H1 (cell line): ENCODE measurements around the gene ZNF560. TPM values are rescaled to one million over a fixed set of nuclear protein-coding genes. Genes with fewer than 3 reads are reported as not detected.

Experiments
- CTCF ChIA-PET: fragments of 300-600 bp; sonication (Branson Sonifier 250); formaldehyde crosslinking; loops from one replicate; lab custom pipeline; 2021; ENCODE audit not compliant: partially characterized antibody; lab: Charles Lee
- POLR2A ChIA-PET: fragments of 300-600 bp; sonication (Branson Sonifier 250); formaldehyde crosslinking; loops from one replicate; lab custom pipeline; 2021; ENCODE audit warnings: inconsistent platforms; ENCODE audit not compliant: partially characterized antibody; lab: Charles Lee
- DNase-seq, 2 experiments: peaks; one replicate each; pipeline versions ENCODE4 v3.0.0 to v3.0.0-alpha.2; 2010 to 2022; ENCODE audit warnings: low spot score in 2 of 2, low read depth in 1 of 2, mixed read lengths in 1 of 2
- FAIRE-seq: peaks from 2 replicates; lab custom pipeline; 2011; peaks lifted over from hg19 to GRCh38; lab: Jason Lieb, UNC
- H2AFZ ChIP-seq: 2 replicates; pipeline ENCODE4 v1.8.1; 2012; ENCODE audit warnings: low read length, inconsistent platforms
- H2AK5ac ChIP-seq: 2 replicates; pipeline ENCODE4 v1.6.1; 2013; ENCODE audit warnings: low read depth, low read length
- H2BK120ac ChIP-seq: replicated peaks from 2 replicates; pipeline ENCODE3; 2013; ENCODE audit warnings: low read depth, low read length, inconsistent platforms
- H2BK12ac ChIP-seq: 2 replicates; pipeline ENCODE4 v1.6.1; 2013; ENCODE audit warnings: low read depth, low read length
- H2BK15ac ChIP-seq: 2 replicates; pipeline ENCODE4 v1.6.1; 2013; ENCODE audit warnings: low read length
- H2BK20ac ChIP-seq: 2 replicates; pipeline ENCODE4 v1.6.1; 2013; ENCODE audit warnings: low read length
- H2BK5ac ChIP-seq: 2 replicates; pipeline ENCODE4 v1.6.1; 2013; ENCODE audit warnings: low read depth, low read length
- H3K14ac ChIP-seq: 2 replicates; pipeline ENCODE4 v1.6.1; 2013; ENCODE audit warnings: inconsistent platforms; ENCODE audit not compliant: insufficient read length
- H3K18ac ChIP-seq: 2 replicates; pipeline ENCODE4 v1.6.1; 2013; ENCODE audit warnings: low read length; ENCODE audit errors: extremely low read depth
- H3K23ac ChIP-seq: 2 replicates; pipeline ENCODE4 v1.6.1; 2013; ENCODE audit warnings: inconsistent platforms; ENCODE audit not compliant: insufficient read length
- H3K23me2 ChIP-seq: 2 replicates; pipeline ENCODE4 v1.6.1; 2013; ENCODE audit warnings: low read depth, low read length
- H3K27ac ChIP-seq: 2 replicates; pipeline ENCODE4 v1.6.1; 2011; ENCODE audit warnings: low read depth, low read length, inconsistent platforms
- H3K27me3 ChIP-seq, 4 experiments: replicated peaks in 1 of 4; 1 replicate in 1 of 4; 2 replicates in 3 of 4; pipeline versions ENCODE4 v1.6.1 to v1.8.1; 2011 to 2013; ENCODE audit warnings: low read length in 3 of 4, mild to moderate bottlenecking in 3 of 4, inconsistent platforms in 2 of 4, mixed read lengths in 2 of 4, moderate library complexity in 1 of 4; ENCODE audit not compliant: control insufficient read depth in 3 of 4, insufficient read depth in 3 of 4; ENCODE audit errors: extremely low read depth in 1 of 4
- H3K36me3 ChIP-seq, 4 experiments: 2 replicates each; pipeline versions ENCODE4 v1.6.1 to v1.8.1; 2011 to 2013; ENCODE audit warnings: mild to moderate bottlenecking in 4 of 4, low read length in 3 of 4, moderate library complexity in 2 of 4, control low read depth in 1 of 4, inconsistent platforms in 1 of 4; ENCODE audit not compliant: insufficient read depth in 4 of 4, control insufficient read depth in 2 of 4
- H3K4ac ChIP-seq: replicated peaks from 2 replicates; pipeline ENCODE3; 2013; ENCODE audit warnings: low read length, low read depth, mixed read lengths, inconsistent platforms; ENCODE audit not compliant: insufficient read length
- H3K4me1 ChIP-seq, 4 experiments: replicated peaks in 1 of 4; 1 replicate in 1 of 4; 2 replicates in 3 of 4; pipeline versions ENCODE4 v1.6.1 to v1.8.1; 2011 to 2013; ENCODE audit warnings: low read length in 3 of 4, inconsistent platforms in 2 of 4, mixed read lengths in 1 of 4; ENCODE audit not compliant: insufficient read depth in 4 of 4, control insufficient read depth in 3 of 4
- H3K4me2 ChIP-seq, 2 experiments: 2 replicates each; pipeline versions ENCODE4 v1.6.1 to v1.8.1; 2011 to 2013; ENCODE audit warnings: low read depth in 2 of 2, low read length in 2 of 2, control low read depth in 1 of 2, inconsistent platforms in 1 of 2, mild to moderate bottlenecking in 1 of 2; ENCODE audit not compliant: insufficient read depth in 1 of 2
- H3K4me3 ChIP-seq, 4 experiments: fragments of 200-600, 300-600 bp in 1 of 4; sonication (generic), shearing (Covaris generic), sonication (Bioruptor Twin) in 1 of 4; 2 replicates each; pipeline versions ENCODE4 v1.5.1 to v1.8.1; 2011 to 2016; ENCODE audit warnings: low read length in 4 of 4, low read depth in 3 of 4, control low read depth in 2 of 4, inconsistent platforms in 2 of 4, mild to moderate bottlenecking in 2 of 4, mixed read lengths in 1 of 4, moderate library complexity in 1 of 4; ENCODE audit not compliant: insufficient read depth in 2 of 4; ENCODE audit errors: extremely low read depth in 1 of 4
- H3K56ac ChIP-seq: replicated peaks from 2 replicates; pipeline ENCODE3; 2013; ENCODE audit warnings: low read depth, mild to moderate bottlenecking, mixed read lengths, low read length, inconsistent platforms; ENCODE audit not compliant: insufficient read length
- H3K79me1 ChIP-seq: 2 replicates; pipeline ENCODE4 v1.6.1; 2013; ENCODE audit warnings: low read depth, low read length, control low read depth
- H3K79me2 ChIP-seq, 2 experiments: 2 replicates each; pipeline versions ENCODE4 v1.6.1 to v1.8.1; 2012 to 2013; ENCODE audit warnings: low read length in 2 of 2, mild to moderate bottlenecking in 2 of 2, inconsistent platforms in 1 of 2; ENCODE audit not compliant: insufficient read depth in 2 of 2, control insufficient read depth in 1 of 2
- H3K9ac ChIP-seq, 4 experiments: replicated peaks in 1 of 4; 1 replicate in 1 of 4; 2 replicates in 3 of 4; pipeline versions ENCODE4 v1.6.1 to v1.8.1; 2011 to 2013; ENCODE audit warnings: low read depth in 3 of 4, low read length in 3 of 4, control low read depth in 2 of 4, mild to moderate bottlenecking in 2 of 4, moderate library complexity in 2 of 4, inconsistent platforms in 1 of 4; ENCODE audit errors: extremely low read depth in 1 of 4
- H3K9me3 ChIP-seq, 2 experiments: 2 replicates each; pipeline versions ENCODE4 v1.6.1 to v1.8.1; 2012 to 2013; ENCODE audit warnings: mild to moderate bottlenecking in 2 of 2, moderate library complexity in 2 of 2, control low read depth in 1 of 2, inconsistent platforms in 1 of 2, low read depth in 1 of 2, low read length in 1 of 2, mixed read lengths in 1 of 2; ENCODE audit not compliant: insufficient read depth in 2 of 2
- H4K20me1 ChIP-seq, 2 experiments: replicated peaks in 1 of 2; 2 replicates each; pipeline versions ENCODE3 to v1.8.1; 2011 to 2013; ENCODE audit warnings: inconsistent platforms in 2 of 2, low read length in 2 of 2, mild to moderate bottlenecking in 1 of 2; ENCODE audit not compliant: insufficient read depth in 2 of 2, control insufficient read depth in 1 of 2
- H4K5ac ChIP-seq: 2 replicates; pipeline ENCODE4 v1.6.1; 2013; ENCODE audit warnings: low read length, low read depth, mixed read lengths, inconsistent platforms; ENCODE audit not compliant: insufficient read length
- H4K8ac ChIP-seq: 2 replicates; pipeline ENCODE4 v1.8.0; 2013; ENCODE audit warnings: mild to moderate bottlenecking, moderate library complexity, low read length, inconsistent platforms; ENCODE audit not compliant: insufficient read depth; ENCODE audit errors: extremely low read depth
- H4K91ac ChIP-seq: replicated peaks from 2 replicates; pipeline ENCODE3; 2013; ENCODE audit warnings: low read length, mixed read lengths, inconsistent platforms; ENCODE audit not compliant: insufficient read length
- CEBPB ChIP-seq: IDR thresholded peaks from 2 replicates; pipeline ENCODE4 v1.6.1; 2012; ENCODE audit warnings: low read depth, low read length
- HDAC2 ChIP-seq, 2 experiments: fragments of 300-600 bp in 1 of 2; sonication (generic) in 1 of 2; IDR thresholded peaks; 2 replicates each; pipeline ENCODE4 v1.6.1; 2011 to 2012; ENCODE audit warnings: low read depth in 2 of 2, low read length in 2 of 2, mild to moderate bottlenecking in 2 of 2, moderate library complexity in 2 of 2, borderline replicate concordance in 1 of 2, inconsistent platforms in 1 of 2
- NRF1 ChIP-seq: IDR thresholded peaks from 2 replicates; pipeline ENCODE4 v1.6.1; 2011; ENCODE audit warnings: mild to moderate bottlenecking, low read depth, low read length, improper control_type of control experiment
- SIN3A ChIP-seq, 2 experiments: IDR thresholded peaks in 1 of 2; conservative IDR thresholded peaks in 1 of 2; 2 replicates each; pipeline ENCODE4 v1.6.1; 2011 to 2012; ENCODE audit warnings: low read length in 2 of 2, improper control_type of control experiment in 1 of 2, low read depth in 1 of 2, mild to moderate bottlenecking in 1 of 2
- ZNF274 ChIP-seq: IDR thresholded peaks from 2 replicates; pipeline ENCODE4 v1.7.0; 2012; ENCODE audit warnings: low read length, borderline replicate concordance; ENCODE audit errors: extremely low read depth
- WGBS, 2 experiments: shearing (Covaris generic) in 1 of 2; methylation state at CpG; one replicate each; pipeline versions ENCODE4 v1.1.6 to v1.1.7; 2013 to 2015; ENCODE audit warnings: low lambda C conversion rate in 2 of 2, mixed read lengths in 2 of 2, inconsistent platforms in 1 of 2, low coverage in 1 of 2, missing lambda C conversion rate in 1 of 2; ENCODE audit not compliant: insufficient replicate concordance in 2 of 2, insufficient coverage in 1 of 2, insufficient read length in 1 of 2; ENCODE audit errors: extremely low coverage in 1 of 2, missing lambda C conversion rate in 1 of 2; 5-methylcytosine and 5-hydroxymethylcytosine counted together
- polyA plus RNA-seq, 7 experiments: library from polyadenylated mRNA; depleted of rRNA in 3 of 7; stranded (reverse) in 5 of 7; unstranded in 2 of 7; fragments of >200 nt in 5 of 7; fragments of 200-250 nt in 2 of 7; gene quantifications; 1 replicate in 5 of 7; 2 replicates in 1 of 7; 4 replicates in 1 of 7; pipeline versions ENCODE4 v1.2.1 to v1.2.3, GENCODE V29; 2011 to 2013; ENCODE audit warnings: missing spikeins in 2 of 7, mixed read lengths in 2 of 7
- total RNA-seq: library from RNA; stranded (reverse); fragmentation: NEBNext Ultra II Directional; extraction: Animal tissue kit (Norgen Biotek cat#: 25700); gene quantifications from 2 replicates; pipeline ENCODE4 v1.2.1, GENCODE V29; 2021

The ZNF560 gene
- total and polyA plus RNA-seq, 2 of the 8 experiments (the other 6 are each of a cell fraction or from before 2014, with no cell fraction given), result 0.02 TPM; not detected in 1

GRCh38 chr19:9547870-9548269 lies 49.5 kb upstream of the ZNF560 start:
- H4K8ac ChIP-seq, result no peak overlapping the region
- FAIRE-seq, result no peak

More at GRCh38 chr19:9547870-9548269, 49.5 kb upstream of the ZNF560 start:
- CTCF ChIA-PET, result interaction anchor here (0.7 to 1.6 kb wide), 5 partner anchors 9 to 220 kb away, joined by 3 read pairs; partner anchors contain the start of gene ZNF121
- H2BK15ac ChIP-seq, result no peak overlapping the region
- H3K4ac ChIP-seq, result no peak overlapping the region
- no peak overlapping the region for H3K56ac ChIP-seq
- no peak overlapping the region for H2BK5ac ChIP-seq
- no peaks in the 10 kb centered on the region for H3K36me3 ChIP-seq
- H2BK120ac ChIP-seq, result no peak overlapping the region
- no peak overlapping the region for H2AFZ ChIP-seq
- H3K4me3 ChIP-seq, result no peak overlapping the region
- DNase-seq, result no peak
- no peak overlapping the region for H3K23ac ChIP-seq
- H3K4me2 ChIP-seq, result no peak overlapping the region
- 81% methylated on average over 8 of the region's 11 CpGs; no CpG with 5 or more reads in 1 of the 2 experiments for WGBS, 2 experiments
- H3K27ac ChIP-seq, result no peak overlapping the region
- POLR2A ChIA-PET, result no interaction called here
- no peak overlapping the region for H4K5ac ChIP-seq
- H3K9me3 ChIP-seq, result peaks cover 29 to 45% of the 10 kb centered on the region in 2 experiments
- TF ChIP-seq HDAC2 (IDR thresholded peaks at IDR 0.05; ENCODE audit: borderline replicate concordance in 1 of 2, low read depth in 2 of 2, low read length in 2 of 2) (no peak), SIN3A (conservative IDR thresholded peaks at IDR 0.05 in 1 of 2, IDR thresholded peaks at IDR 0.05 in 1 of 2; ENCODE audit: low read depth in 1 of 2, low read length in 2 of 2) (no peak), CEBPB (no peak), NRF1 (no peak), ZNF274 (no peak)
- H4K91ac ChIP-seq, result no peak overlapping the region
- H3K27me3 ChIP-seq, result no peaks in the 10 kb centered on the region
- no peak overlapping the region for H3K14ac ChIP-seq
- no peak overlapping the region for H3K18ac ChIP-seq
- H2BK20ac ChIP-seq, result no peak overlapping the region
- H3K4me1 ChIP-seq, result no peaks in the 10 kb centered on the region
- no peak overlapping the region for H2AK5ac ChIP-seq
- no peak overlapping the region for H3K9ac ChIP-seq
- no peaks in the 10 kb centered on the region for H3K79me2 ChIP-seq
- H3K23me2 ChIP-seq, result no peaks in the 10 kb centered on the region; the same call in 1 of the 2 replicates
- H4K20me1 ChIP-seq, result no peaks in the 10 kb centered on the region
- H2BK12ac ChIP-seq, result no peak overlapping the region
- H3K79me1 ChIP-seq, result no peaks in the 10 kb centered on the region
